ENCODE results near the gene MIOX. TPM values are rescaled to one million over a fixed set of nuclear protein-coding genes. Genes with fewer than 3 reads are reported as not detected.

The MIOX gene
- total and polyA plus RNA-seq, 2 of the 13 experiments (the other 11 are each of a cell fraction or from before 2014, with no cell fraction given): 1.5 to 2.9 TPM

GRCh38 chr22:50507991-50508884 lies 21.6 kb downstream of the MIOX start, which contains the start of gene NCAPH2 (continued):
- TF ChIP-seq ARHGAP35 (CRISPR knock-in tag; IDR thresholded peaks at IDR 0.05; ENCODE audit: borderline replicate concordance) (0 out of 2 replicates have a peak, but pooled peaks have one; percentile 63), ZNF775 (CRISPR knock-in tag; IDR thresholded peaks at IDR 0.05; ENCODE audit: borderline replicate concordance) (no peak), ARID3A (IDR thresholded peaks at IDR 0.05; ENCODE audit: low read depth, low read length) (no peak), ZNF761 (CRISPR knock-in tag; conservative IDR thresholded peaks at IDR 0.05) (0 out of 2 replicates have a peak, but pooled peaks have one; percentile 35), SMYD3 (CRISPR knock-in tag; IDR thresholded peaks at IDR 0.05) (no peak), JDP2 (CRISPR knock-in tag; IDR thresholded peaks at IDR 0.05; ENCODE audit: borderline replicate concordance) (no peak), TBX2 (CRISPR knock-in tag; IDR thresholded peaks at IDR 0.05; ENCODE audit: borderline replicate concordance) (no peak; the same call in 1 of the 2 replicates), NONO (IDR thresholded peaks at IDR 0.05) (no peak), NONO (CRISPR knock-in tag; conservative IDR thresholded peaks at IDR 0.05) (peak; percentile 78), RELA (CRISPR knock-in tag; IDR thresholded peaks at IDR 0.05) (0 out of 2 replicates have a peak, but pooled peaks have one; percentile 20), ZNF589 (CRISPR knock-in tag; conservative IDR thresholded peaks at IDR 0.05) (peak; percentile 81; the same call in 1 of the 2 replicates), HNRNPK (IDR thresholded peaks at IDR 0.05; ENCODE audit: low read depth, low read length, poor library complexity, severe bottlenecking) (no peak), ZBTB2 (CRISPR knock-in tag; IDR thresholded peaks at IDR 0.05; ENCODE audit: low read depth) (peak; percentile 90), ZNF776 (CRISPR knock-in tag; IDR thresholded peaks at IDR 0.05) (no peak), SMAD3 (CRISPR knock-in tag; IDR thresholded peaks at IDR 0.05) (0 out of 2 replicates have a peak, but pooled peaks have one; percentile 53), KLF16 (CRISPR knock-in tag; IDR thresholded peaks at IDR 0.05) (peak in 1 of 2 experiments; percentile 71; a peak in 2 of 4 replicates), ZNF331 (CRISPR knock-in tag; IDR thresholded peaks at IDR 0.05) (peak; percentile 61; the same call in 1 of the 2 replicates), CENPBD1 (CRISPR knock-in tag; IDR thresholded peaks at IDR 0.05; ENCODE audit: borderline replicate concordance, low read depth) (no peak), ZBTB7A (CRISPR knock-in tag; IDR thresholded peaks at IDR 0.05) (peak; percentile 76)
- TF ChIP-seq, protein P1, sequence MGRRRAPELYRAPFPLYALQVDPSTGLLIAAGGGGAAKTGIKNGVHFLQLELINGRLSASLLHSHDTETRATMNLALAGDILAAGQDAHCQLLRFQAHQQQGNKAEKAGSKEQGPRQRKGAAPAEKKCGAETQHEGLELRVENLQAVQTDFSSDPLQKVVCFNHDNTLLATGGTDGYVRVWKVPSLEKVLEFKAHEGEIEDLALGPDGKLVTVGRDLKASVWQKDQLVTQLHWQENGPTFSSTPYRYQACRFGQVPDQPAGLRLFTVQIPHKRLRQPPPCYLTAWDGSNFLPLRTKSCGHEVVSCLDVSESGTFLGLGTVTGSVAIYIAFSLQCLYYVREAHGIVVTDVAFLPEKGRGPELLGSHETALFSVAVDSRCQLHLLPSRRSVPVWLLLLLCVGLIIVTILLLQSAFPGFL (CRISPR knock-in tag; IDR thresholded peaks at IDR 0.05): no peak
